Spleen (tissue), 7 donors: ENCODE results near the gene GCDH.

Source experiments
- POLR2A ChIP-seq, 3 donors: fragments of 450-650 bp; IDR thresholded peaks; one replicate each; pipeline ENCODE4 v1.5.1; 2017; ENCODE audit warnings: antibody characterized with exemption in 3 of 3, mild to moderate bottlenecking in 1 of 3
- POLR2AphosphoS5 ChIP-seq, 3 donors: sonication (generic); formaldehyde crosslinking; IDR thresholded peaks; one replicate each; pipeline ENCODE4 v1.5.1; 2017; ENCODE audit warnings: antibody characterized with exemption in 3 of 3
- TF ChIP-seq, protein P1 (sequence below), 11 experiments: fragments of 200-600 bp in 7 of 11; fragments of 450-650 bp in 4 of 11; sonication (generic) in 4 of 11; IDR thresholded peaks in 8 of 11; conservative IDR thresholded peaks in 3 of 11; 1 replicate in 7 of 11; 2 replicates in 4 of 11; pipeline versions ENCODE4 v1.4.0 to v1.8.0; 2016 to 2021; ENCODE audit warnings: antibody characterized with exemption in 11 of 11, inconsistent platforms in 4 of 11, mild to moderate bottlenecking in 1 of 11
- donor health status: DM: no; HTN: no; CAD: no; lungs with moderate emphysema.
- donor health status: DM: no; HTN: no; CAD: no.
- donor health status: DM: no; HTN: no; CAD: no.

DNA sequence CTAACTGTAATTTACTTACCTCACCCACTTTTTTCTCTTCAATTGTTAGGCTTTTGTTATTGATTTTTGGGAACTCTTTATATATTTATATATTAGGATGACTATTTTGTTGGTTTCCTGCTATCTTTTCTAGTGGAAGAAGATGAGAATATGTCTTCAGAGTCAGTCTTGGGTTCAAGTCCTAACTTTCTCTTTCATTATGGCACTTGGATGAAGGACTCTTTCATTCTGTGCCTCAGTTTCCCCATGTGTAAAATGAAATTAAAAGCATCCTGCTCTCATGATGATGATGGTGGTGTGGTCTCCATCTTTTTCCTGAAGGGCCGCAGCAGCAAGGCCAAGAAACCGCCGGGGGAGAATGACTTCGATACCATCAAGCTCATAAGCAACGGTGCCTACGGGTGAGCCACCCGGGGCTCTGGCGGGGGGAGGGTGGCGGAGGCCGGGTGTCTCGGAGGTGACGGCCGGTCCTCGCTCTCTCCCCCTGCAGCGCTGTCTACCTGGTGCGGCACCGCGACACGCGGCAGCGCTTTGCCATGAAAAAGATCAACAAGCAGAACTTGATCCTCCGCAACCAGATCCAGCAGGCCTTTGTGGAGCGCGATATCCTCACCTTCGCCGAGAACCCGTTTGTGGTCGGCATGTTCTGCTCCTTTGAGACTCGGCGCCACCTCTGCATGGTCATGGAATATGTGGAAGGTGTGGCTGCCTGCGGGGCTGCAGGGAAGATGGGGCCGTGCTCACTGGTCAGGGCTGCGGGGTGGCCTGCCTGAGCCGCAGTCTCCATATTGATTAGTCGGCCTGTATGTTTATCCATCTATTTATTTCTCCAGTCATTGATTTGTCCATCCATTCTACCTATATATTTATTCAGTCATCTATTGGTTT lies 32.7 kb upstream of the GCDH start:
- no peak for TF ChIP-seq POLR2A (IDR thresholded peaks at IDR 0.05)
- TF ChIP-seq, protein P1, sequence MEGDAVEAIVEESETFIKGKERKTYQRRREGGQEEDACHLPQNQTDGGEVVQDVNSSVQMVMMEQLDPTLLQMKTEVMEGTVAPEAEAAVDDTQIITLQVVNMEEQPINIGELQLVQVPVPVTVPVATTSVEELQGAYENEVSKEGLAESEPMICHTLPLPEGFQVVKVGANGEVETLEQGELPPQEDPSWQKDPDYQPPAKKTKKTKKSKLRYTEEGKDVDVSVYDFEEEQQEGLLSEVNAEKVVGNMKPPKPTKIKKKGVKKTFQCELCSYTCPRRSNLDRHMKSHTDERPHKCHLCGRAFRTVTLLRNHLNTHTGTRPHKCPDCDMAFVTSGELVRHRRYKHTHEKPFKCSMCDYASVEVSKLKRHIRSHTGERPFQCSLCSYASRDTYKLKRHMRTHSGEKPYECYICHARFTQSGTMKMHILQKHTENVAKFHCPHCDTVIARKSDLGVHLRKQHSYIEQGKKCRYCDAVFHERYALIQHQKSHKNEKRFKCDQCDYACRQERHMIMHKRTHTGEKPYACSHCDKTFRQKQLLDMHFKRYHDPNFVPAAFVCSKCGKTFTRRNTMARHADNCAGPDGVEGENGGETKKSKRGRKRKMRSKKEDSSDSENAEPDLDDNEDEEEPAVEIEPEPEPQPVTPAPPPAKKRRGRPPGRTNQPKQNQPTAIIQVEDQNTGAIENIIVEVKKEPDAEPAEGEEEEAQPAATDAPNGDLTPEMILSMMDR (IDR thresholded peaks at IDR 0.05 in 8 of 11, conservative IDR thresholded peaks at IDR 0.05 in 3 of 11) = no peak
- no peak for TF ChIP-seq POLR2AphosphoS5 (IDR thresholded peaks at IDR 0.05)
